ENCODE measurements around the gene ARPC2. TPM values are rescaled to one million over a fixed set of nuclear protein-coding genes. Genes with fewer than 3 reads are reported as not detected.

ARPC2 gene
- total RNA-seq, 1 experiment from 2014 or later: 187 TPM

DNA sequence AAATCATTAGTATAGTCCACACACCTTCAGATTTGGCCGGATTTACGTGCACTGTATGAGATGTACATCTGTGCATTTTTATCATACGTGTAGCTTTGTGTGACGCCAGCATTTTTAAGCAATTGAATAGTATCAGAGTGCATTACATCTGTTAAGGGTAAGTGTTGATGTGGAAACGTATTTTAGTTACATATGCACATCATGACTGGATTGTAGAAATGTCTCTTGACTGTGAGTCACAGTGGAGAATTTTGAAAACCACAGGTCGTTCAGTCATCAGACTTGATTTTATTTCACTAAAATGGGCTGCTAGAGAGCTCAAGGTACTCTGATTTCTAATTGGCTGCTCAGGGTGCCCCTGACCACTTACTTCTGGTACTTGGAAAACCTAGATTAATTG, 38.5 kb downstream of the ARPC2 start:
- H3K4me2 ChIP-seq (ENCODE audit: low read length): no peak overlapping the region
- no peaks in the 10 kb centered on the region for H3K79me2 ChIP-seq (ENCODE audit: insufficient read depth, low read length)
- H3K9me2 ChIP-seq (ENCODE audit: insufficient read depth): no peaks in the 10 kb centered on the region
- no peaks in the 10 kb centered on the region for H3K9me3 ChIP-seq (ENCODE audit: control insufficient read depth in 1 of 2, insufficient read depth in 1 of 2, low read depth in 1 of 2, low read length in 2 of 2)
- no peak overlapping the region for H3K4me3 ChIP-seq (replicated peaks in 1 of 2; ENCODE audit: low read depth in 1 of 2, low read length in 2 of 2)
- ChIA-PET RAD21 (ENCODE audit: low non-redundant PET in 1 of 2, low total read pairs in 2 of 2, uncharacterized antibody in 2 of 2, unreplicated experiment in 2 of 2) (no interaction called here), CTCF (interaction anchor here (2.2 kb wide), 1 partner anchor 18 kb away, joined by 5 read pairs; no protein-coding TSS in a partner anchor), POLR2A (no interaction called here)
- H3K27ac ChIP-seq (ENCODE audit: low read depth, low read length): no peak overlapping the region
- peaks cover 31 to 40% of the 10 kb centered on the region in 2 experiments; a peak in 3 of 4 replicates for H3K36me3 ChIP-seq (ENCODE audit: control insufficient read depth in 1 of 2, insufficient read depth in 2 of 2, low read length in 2 of 2)
- no peaks in the 10 kb centered on the region for H4K20me1 ChIP-seq (ENCODE audit: insufficient read depth)
- no peak for ATAC-seq
- DNase-seq (ENCODE audit: low read depth, low spot score): no peak
- intact Hi-C loops (cut with micrococcal nuclease): loop anchor here (5.0 kb wide), 1 partner anchor 68 kb away; no protein-coding TSS in a partner anchor
- H2AFZ ChIP-seq (ENCODE audit: low read depth, low read length, poor library complexity, severe bottlenecking): no peak overlapping the region
- H3K4me1 ChIP-seq (ENCODE audit: control insufficient read depth in 1 of 2, insufficient read depth in 2 of 2, low read length in 2 of 2): no peaks in the 10 kb centered on the region; a peak in 1 of 4 replicates
- H3K27me3 ChIP-seq (ENCODE audit: insufficient read depth, low read length): no peaks in the 10 kb centered on the region
- BruUV-seq (replicated peaks): no TSS peak
- H3K9ac ChIP-seq (ENCODE audit: low read length): no peak overlapping the region
- TF ChIP-seq, protein P1, sequence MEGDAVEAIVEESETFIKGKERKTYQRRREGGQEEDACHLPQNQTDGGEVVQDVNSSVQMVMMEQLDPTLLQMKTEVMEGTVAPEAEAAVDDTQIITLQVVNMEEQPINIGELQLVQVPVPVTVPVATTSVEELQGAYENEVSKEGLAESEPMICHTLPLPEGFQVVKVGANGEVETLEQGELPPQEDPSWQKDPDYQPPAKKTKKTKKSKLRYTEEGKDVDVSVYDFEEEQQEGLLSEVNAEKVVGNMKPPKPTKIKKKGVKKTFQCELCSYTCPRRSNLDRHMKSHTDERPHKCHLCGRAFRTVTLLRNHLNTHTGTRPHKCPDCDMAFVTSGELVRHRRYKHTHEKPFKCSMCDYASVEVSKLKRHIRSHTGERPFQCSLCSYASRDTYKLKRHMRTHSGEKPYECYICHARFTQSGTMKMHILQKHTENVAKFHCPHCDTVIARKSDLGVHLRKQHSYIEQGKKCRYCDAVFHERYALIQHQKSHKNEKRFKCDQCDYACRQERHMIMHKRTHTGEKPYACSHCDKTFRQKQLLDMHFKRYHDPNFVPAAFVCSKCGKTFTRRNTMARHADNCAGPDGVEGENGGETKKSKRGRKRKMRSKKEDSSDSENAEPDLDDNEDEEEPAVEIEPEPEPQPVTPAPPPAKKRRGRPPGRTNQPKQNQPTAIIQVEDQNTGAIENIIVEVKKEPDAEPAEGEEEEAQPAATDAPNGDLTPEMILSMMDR (IDR thresholded peaks at IDR 0.05 in 2 of 3, conservative IDR thresholded peaks at IDR 0.05 in 1 of 3; ENCODE audit: borderline replicate concordance in 1 of 3, insufficient read depth in 1 of 3, low read depth in 2 of 3, low read length in 2 of 3): no peak
- TF ChIP-seq, protein P2, sequence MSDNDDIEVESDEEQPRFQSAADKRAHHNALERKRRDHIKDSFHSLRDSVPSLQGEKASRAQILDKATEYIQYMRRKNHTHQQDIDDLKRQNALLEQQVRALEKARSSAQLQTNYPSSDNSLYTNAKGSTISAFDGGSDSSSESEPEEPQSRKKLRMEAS (IDR thresholded peaks at IDR 0.05): no peak
- TF ChIP-seq, protein P3, sequence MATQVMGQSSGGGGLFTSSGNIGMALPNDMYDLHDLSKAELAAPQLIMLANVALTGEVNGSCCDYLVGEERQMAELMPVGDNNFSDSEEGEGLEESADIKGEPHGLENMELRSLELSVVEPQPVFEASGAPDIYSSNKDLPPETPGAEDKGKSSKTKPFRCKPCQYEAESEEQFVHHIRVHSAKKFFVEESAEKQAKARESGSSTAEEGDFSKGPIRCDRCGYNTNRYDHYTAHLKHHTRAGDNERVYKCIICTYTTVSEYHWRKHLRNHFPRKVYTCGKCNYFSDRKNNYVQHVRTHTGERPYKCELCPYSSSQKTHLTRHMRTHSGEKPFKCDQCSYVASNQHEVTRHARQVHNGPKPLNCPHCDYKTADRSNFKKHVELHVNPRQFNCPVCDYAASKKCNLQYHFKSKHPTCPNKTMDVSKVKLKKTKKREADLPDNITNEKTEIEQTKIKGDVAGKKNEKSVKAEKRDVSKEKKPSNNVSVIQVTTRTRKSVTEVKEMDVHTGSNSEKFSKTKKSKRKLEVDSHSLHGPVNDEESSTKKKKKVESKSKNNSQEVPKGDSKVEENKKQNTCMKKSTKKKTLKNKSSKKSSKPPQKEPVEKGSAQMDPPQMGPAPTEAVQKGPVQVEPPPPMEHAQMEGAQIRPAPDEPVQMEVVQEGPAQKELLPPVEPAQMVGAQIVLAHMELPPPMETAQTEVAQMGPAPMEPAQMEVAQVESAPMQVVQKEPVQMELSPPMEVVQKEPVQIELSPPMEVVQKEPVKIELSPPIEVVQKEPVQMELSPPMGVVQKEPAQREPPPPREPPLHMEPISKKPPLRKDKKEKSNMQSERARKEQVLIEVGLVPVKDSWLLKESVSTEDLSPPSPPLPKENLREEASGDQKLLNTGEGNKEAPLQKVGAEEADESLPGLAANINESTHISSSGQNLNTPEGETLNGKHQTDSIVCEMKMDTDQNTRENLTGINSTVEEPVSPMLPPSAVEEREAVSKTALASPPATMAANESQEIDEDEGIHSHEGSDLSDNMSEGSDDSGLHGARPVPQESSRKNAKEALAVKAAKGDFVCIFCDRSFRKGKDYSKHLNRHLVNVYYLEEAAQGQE (IDR thresholded peaks at IDR 0.05; ENCODE audit: low read depth): no peak
- TF ChIP-seq CEBPB (IDR thresholded peaks at IDR 0.05; ENCODE audit: low read depth) (no peak), SP1 (IDR thresholded peaks at IDR 0.05; ENCODE audit: low read depth) (no peak), YY1 (IDR thresholded peaks at IDR 0.05; ENCODE audit: extremely low read depth, insufficient replicate concordance, low read depth, low read length) (no peak), ELF1 (IDR thresholded peaks at IDR 0.05; ENCODE audit: borderline replicate concordance, low read depth) (no peak), SRF (IDR thresholded peaks at IDR 0.05; ENCODE audit: low read depth) (no peak), SIN3A (IDR thresholded peaks at IDR 0.05; ENCODE audit: low read depth) (no peak), EZH2 (IDR thresholded peaks at IDR 0.05) (no peak)
- TF ChIP-seq, protein P4, sequence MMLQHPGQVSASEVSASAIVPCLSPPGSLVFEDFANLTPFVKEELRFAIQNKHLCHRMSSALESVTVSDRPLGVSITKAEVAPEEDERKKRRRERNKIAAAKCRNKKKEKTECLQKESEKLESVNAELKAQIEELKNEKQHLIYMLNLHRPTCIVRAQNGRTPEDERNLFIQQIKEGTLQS (IDR thresholded peaks at IDR 0.05): no peak
- TF ChIP-seq, protein P5, sequence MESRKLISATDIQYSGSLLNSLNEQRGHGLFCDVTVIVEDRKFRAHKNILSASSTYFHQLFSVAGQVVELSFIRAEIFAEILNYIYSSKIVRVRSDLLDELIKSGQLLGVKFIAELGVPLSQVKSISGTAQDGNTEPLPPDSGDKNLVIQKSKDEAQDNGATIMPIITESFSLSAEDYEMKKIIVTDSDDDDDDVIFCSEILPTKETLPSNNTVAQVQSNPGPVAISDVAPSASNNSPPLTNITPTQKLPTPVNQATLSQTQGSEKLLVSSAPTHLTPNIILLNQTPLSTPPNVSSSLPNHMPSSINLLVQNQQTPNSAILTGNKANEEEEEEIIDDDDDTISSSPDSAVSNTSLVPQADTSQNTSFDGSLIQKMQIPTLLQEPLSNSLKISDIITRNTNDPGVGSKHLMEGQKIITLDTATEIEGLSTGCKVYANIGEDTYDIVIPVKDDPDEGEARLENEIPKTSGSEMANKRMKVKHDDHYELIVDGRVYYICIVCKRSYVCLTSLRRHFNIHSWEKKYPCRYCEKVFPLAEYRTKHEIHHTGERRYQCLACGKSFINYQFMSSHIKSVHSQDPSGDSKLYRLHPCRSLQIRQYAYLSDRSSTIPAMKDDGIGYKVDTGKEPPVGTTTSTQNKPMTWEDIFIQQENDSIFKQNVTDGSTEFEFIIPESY (IDR thresholded peaks at IDR 0.05; ENCODE audit: extremely low read depth, insufficient replicate concordance, low read length): no peak

Data from HCT116 (cell line).